KOPT-K1 (cell line): ENCODE measurements around the gene HEY2.

Experiments
- H3K27ac ChIP-seq: fragments of 200-600 bp; sonication (generic); 2 replicates; pipeline ENCODE4 v1.5.1; 2016; ENCODE audit warnings: antibody characterized with exemption, mild to moderate bottlenecking, low read depth, low read length; ENCODE audit not compliant: poor library complexity, severe bottlenecking
- H3K36me3 ChIP-seq: fragments of 200-600 bp; sonication (generic); 2 replicates; pipeline ENCODE4 v1.5.1; 2017; ENCODE audit warnings: antibody characterized with exemption, mild to moderate bottlenecking, low read length, moderate library complexity; ENCODE audit not compliant: insufficient read depth
- H3K9me3 ChIP-seq: fragments of 200-600 bp; sonication (generic); 2 replicates; pipeline ENCODE4 v1.5.1; 2017; ENCODE audit warnings: antibody characterized with exemption, low read length, mild to moderate bottlenecking; ENCODE audit not compliant: insufficient read depth, poor library complexity, severe bottlenecking

Gene HEY2

GRCh38 chr6:125808591-125808990, 59.2 kb downstream of the HEY2 start:
- Histone ChIP-seq H3K27ac (no peak overlapping the region), H3K36me3 (no peaks in the 10 kb centered on the region), H3K9me3 (no peaks in the 10 kb centered on the region)

- Histone ChIP-seq H3K9me3 (no peaks in the 10 kb centered on the region), H3K27ac (no peak overlapping the region), H3K36me3 (no peaks in the 10 kb centered on the region)
Observed at GRCh38 chr6:125809570-125810170, 60.2 kb downstream of the HEY2 start.

- Histone ChIP-seq H3K36me3 (no peaks in the 10 kb centered on the region), H3K9me3 (no peaks in the 10 kb centered on the region), H3K27ac (no peak overlapping the region)
Observed at GRCh38 chr6:125810445-125810844, 61.0 kb downstream of the HEY2 start.
